HAP-1 (cell line): ENCODE measurements around the gene NPC1.

Source experiments
- DNase-seq, 2 experiments: peaks; one replicate each; pipeline ENCODE4 v3.0.0-alpha.2; 2016 to 2020; ENCODE audit warnings: low spot score in 2 of 2
- H3K27me3 ChIP-seq: fragments of 250-450 bp; sonication (Bioruptor Pico); 2 replicates; pipeline ENCODE4 v1.5.1; 2020; ENCODE audit warnings: low read depth, mild to moderate bottlenecking, moderate library complexity
- H3K36me3 ChIP-seq: fragments of 250-450 bp; sonication (Bioruptor Pico); replicated peaks from 2 replicates; pipeline ENCODE4 v1.5.1; 2020; ENCODE audit warnings: mild to moderate bottlenecking
- H3K4me1 ChIP-seq: fragments of 250-450 bp; sonication (Bioruptor Pico); 2 replicates; pipeline ENCODE4 v1.5.1; 2020; ENCODE audit warnings: mild to moderate bottlenecking
- H3K4me3 ChIP-seq: fragments of 250-450 bp; sonication (Bioruptor Pico); 2 replicates; pipeline ENCODE4 v1.5.1; 2020; ENCODE audit warnings: mild to moderate bottlenecking, moderate library complexity
- H3K9me3 ChIP-seq: fragments of 250-450 bp; sonication (Bioruptor Pico); 2 replicates; pipeline ENCODE4 v1.5.1; 2020; ENCODE audit warnings: mild to moderate bottlenecking, moderate library complexity
- in situ Hi-C: fragments of 300-500 bp; cut with MboI; formaldehyde crosslinking; loops from 3 replicates; pipeline ENCODE4 v1.14.3; 2020; ENCODE audit warnings: low sequenced_read_pairs, inconsistent platforms, mixed read lengths

Gene NPC1

GRCh38 chr18:23542461-23542860 lies 43.8 kb downstream of the NPC1 start:
- in situ Hi-C loops: no loop called here
- Histone ChIP-seq H3K4me1 (no peaks in the 10 kb centered on the region), H3K36me3 (peaks cover 61% of the 10 kb centered on the region), H3K4me3 (no peak overlapping the region), H3K9me3 (no peaks in the 10 kb centered on the region), H3K27me3 (no peaks in the 10 kb centered on the region)
- no peak for DNase-seq

DNA sequence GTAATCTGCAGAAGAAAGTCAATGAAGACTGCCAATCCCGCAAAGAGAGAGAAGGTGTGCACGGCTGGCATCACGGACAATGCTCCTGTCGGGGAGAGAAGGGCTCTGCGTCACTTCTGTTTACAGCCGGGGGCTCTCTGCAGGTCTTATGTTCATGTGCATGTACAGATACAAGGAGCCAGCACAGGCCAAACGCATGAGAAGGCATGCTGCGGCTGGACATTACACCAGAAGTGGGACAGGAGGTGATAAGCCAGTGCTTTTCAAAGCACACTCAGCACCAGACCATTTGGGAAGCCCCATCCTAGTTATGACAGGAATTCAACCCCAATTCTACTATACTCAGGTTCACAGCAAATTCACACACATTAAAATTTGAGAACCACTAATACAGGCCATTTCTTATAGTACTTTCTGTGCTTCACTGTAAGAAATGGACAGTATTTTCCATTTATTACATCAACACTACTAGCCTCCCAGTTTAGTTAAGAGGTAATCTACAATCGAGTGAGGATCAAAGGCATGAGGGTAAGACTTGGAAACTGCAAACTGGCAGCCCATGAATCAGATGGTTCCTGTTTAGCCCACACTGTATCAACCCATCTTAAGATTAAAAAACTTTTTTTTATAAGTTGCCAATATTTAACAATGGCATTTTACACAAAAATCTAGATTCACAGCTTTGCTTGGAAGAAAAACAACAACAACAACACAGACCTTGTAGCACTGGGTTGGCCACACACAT lies 44.8 kb downstream of the NPC1 start:
- H3K9me3 ChIP-seq: no peaks in the 10 kb centered on the region

DNA sequence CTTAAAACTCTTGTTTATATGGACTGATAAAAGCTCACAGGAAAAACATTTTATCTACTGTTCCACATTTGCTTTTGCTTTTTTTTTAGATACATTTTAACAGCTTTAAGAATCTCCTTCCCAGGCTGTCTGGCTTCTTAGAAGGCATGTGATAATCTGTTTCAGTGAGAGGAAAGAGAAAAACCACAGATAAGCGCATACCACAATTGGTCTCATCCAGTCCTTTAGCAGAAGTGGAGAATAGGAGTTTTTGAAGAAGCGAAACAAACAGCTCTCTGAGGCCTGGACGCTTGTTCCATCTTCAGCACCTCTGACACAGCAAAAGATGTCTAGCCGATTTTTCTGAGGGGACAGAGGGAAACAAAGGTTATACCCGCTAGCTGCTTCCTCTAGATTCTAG lies 45.4 kb downstream of the NPC1 start:
- Histone ChIP-seq H3K4me1 (no peaks in the 10 kb centered on the region), H3K4me3 (no peak overlapping the region), H3K9me3 (no peaks in the 10 kb centered on the region), H3K36me3 (peaks cover 55% of the 10 kb centered on the region), H3K27me3 (no peaks in the 10 kb centered on the region)
- no peak for DNase-seq
- in situ Hi-C loops: no loop called here

More for the DNA sequence above, 44.8 kb downstream of the NPC1 start:
- H3K36me3 ChIP-seq: peaks cover 53% of the 10 kb centered on the region
- in situ Hi-C loops: no loop called here
- no peaks in the 10 kb centered on the region for H3K4me1 ChIP-seq
- no peak for DNase-seq
- H3K27me3 ChIP-seq: no peaks in the 10 kb centered on the region
- no peak overlapping the region for H3K4me3 ChIP-seq

- in situ Hi-C loops: no loop called here
- Histone ChIP-seq H3K4me3 (no peak overlapping the region), H3K9me3 (no peaks in the 10 kb centered on the region), H3K36me3 (peaks cover 63% of the 10 kb centered on the region), H3K4me1 (no peaks in the 10 kb centered on the region), H3K27me3 (no peaks in the 10 kb centered on the region)
- no peak for DNase-seq
Observed at GRCh38 chr18:23539911-23540525, 46.3 kb downstream of the NPC1 start.

DNA sequence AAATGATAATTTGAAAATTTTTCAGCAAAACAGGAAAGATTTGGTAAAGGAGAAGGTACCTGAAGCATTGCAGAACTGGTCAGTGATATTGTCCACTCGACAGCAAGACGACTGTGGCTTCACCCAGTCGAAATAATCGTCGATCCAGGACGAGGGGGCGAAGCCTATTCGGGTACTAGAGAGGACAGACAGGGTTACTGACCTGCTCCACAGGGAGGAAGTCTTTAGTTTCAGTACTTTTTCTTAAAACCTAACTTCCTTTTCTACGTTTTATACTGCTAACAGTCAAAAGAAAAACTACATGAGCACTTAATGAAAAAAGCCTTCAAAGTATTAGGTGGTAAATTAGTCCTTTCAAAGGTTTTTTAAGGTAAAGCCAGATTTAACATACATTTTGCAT lies 47.0 kb downstream of the NPC1 start:
- H3K4me1 ChIP-seq: no peaks in the 10 kb centered on the region
- in situ Hi-C loops: no loop called here
- peaks cover 67% of the 10 kb centered on the region for H3K36me3 ChIP-seq
- no peak for DNase-seq
- H3K4me3 ChIP-seq: no peak overlapping the region
- no peaks in the 10 kb centered on the region for H3K9me3 ChIP-seq
- H3K27me3 ChIP-seq: no peaks in the 10 kb centered on the region

- H3K9me3 ChIP-seq: no peaks in the 10 kb centered on the region
- peaks cover 71% of the 10 kb centered on the region for H3K36me3 ChIP-seq
- H3K27me3 ChIP-seq: no peaks in the 10 kb centered on the region
- H3K4me1 ChIP-seq: no peaks in the 10 kb centered on the region
- no peak for DNase-seq
- in situ Hi-C loops: no loop called here
- no peak overlapping the region for H3K4me3 ChIP-seq
Observed at GRCh38 chr18:23538870-23539269, 47.4 kb downstream of the NPC1 start.

- DNase-seq: no peak
- Histone ChIP-seq H3K27me3 (no peaks in the 10 kb centered on the region), H3K9me3 (no peaks in the 10 kb centered on the region), H3K4me1 (no peaks in the 10 kb centered on the region), H3K36me3 (peaks cover 80% of the 10 kb centered on the region), H3K4me3 (no peak overlapping the region)
- in situ Hi-C loops: no loop called here
Observed at GRCh38 chr18:23538001-23538400, 48.3 kb downstream of the NPC1 start.

- in situ Hi-C loops: no loop called here
- H3K4me1 ChIP-seq: no peaks in the 10 kb centered on the region
- H3K27me3 ChIP-seq: no peaks in the 10 kb centered on the region
- DNase-seq: no peak
- peaks cover 80% of the 10 kb centered on the region for H3K36me3 ChIP-seq
- H3K4me3 ChIP-seq: no peak overlapping the region
- no peaks in the 10 kb centered on the region for H3K9me3 ChIP-seq
Observed at GRCh38 chr18:23537274-23537673, 49.0 kb downstream of the NPC1 start.

DNA sequence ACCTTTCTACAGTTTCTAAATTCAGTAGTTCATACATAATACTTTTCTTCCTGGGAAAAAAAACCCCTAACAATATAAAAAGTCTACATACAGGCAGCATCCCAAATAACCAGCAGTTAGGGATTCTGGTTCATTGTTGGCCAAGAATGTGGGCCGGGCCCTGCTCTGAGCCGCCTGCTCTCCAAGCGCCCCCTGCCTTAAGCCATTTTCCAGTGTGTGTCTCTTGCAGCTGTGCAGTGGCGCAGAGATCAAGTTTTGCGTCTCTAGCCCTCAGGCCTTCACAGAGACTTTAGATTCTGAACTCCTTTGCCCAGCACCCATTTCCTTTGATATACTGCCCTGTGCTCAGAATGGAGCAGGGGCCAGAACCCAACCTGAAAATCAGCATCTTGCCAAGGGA lies 50.1 kb downstream of the NPC1 start:
- no peak for DNase-seq
- Histone ChIP-seq H3K36me3 (peaks cover 84% of the 10 kb centered on the region), H3K9me3 (no peaks in the 10 kb centered on the region), H3K4me1 (no peaks in the 10 kb centered on the region), H3K4me3 (no peak overlapping the region), H3K27me3 (no peaks in the 10 kb centered on the region)
- in situ Hi-C loops: no loop called here

DNA sequence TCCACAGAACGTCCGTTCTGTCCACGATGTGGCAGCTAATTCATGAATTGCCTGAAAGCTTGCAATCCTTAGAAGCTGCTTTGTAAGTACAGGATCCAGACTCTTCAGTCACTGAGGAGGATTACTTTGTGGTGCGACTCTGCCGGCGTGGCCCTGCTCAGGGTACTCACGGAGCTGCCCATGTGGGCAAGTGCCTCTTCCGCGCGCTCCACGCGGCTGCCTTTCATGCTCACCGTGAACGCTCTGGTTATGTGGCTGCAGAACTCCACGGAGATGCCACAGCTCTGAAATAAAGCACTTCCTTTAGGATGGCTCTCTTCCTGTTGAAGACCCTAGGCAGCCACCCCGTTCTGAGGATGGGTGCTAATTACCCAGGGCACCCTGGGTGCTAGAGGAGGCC lies 52.0 kb downstream of the NPC1 start:
- H3K4me3 ChIP-seq: no peak overlapping the region
- in situ Hi-C loops: no loop called here
- no peaks in the 10 kb centered on the region for H3K9me3 ChIP-seq
- no peaks in the 10 kb centered on the region for H3K4me1 ChIP-seq
- H3K36me3 ChIP-seq: peaks cover 85% of the 10 kb centered on the region
- DNase-seq: no peak
- H3K27me3 ChIP-seq: no peaks in the 10 kb centered on the region

DNA sequence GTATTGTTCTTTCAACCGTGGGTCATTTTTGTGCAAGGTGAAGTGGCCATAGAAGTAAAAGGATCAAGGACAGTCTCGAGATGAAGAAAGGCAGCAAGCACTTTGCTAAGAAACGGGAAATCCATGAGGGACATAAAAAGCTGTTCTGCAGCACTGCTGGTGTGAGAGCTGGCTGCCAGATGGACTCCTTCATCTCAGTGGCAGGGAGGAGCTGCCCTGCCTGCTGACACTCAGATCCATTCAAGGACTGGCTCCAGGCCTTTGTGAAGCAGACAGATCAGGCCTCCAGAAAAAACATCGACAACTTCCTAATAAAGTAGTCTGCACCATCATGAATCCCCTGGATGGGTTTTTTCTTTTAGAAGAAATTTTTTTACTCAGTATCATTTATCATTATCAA lies 53.5 kb downstream of the NPC1 start:
- Histone ChIP-seq H3K4me1 (no peaks in the 10 kb centered on the region), H3K36me3 (peaks cover 85% of the 10 kb centered on the region), H3K9me3 (no peaks in the 10 kb centered on the region), H3K4me3 (no peak overlapping the region), H3K27me3 (no peaks in the 10 kb centered on the region)
- no peak for DNase-seq
- in situ Hi-C loops: no loop called here

DNA sequence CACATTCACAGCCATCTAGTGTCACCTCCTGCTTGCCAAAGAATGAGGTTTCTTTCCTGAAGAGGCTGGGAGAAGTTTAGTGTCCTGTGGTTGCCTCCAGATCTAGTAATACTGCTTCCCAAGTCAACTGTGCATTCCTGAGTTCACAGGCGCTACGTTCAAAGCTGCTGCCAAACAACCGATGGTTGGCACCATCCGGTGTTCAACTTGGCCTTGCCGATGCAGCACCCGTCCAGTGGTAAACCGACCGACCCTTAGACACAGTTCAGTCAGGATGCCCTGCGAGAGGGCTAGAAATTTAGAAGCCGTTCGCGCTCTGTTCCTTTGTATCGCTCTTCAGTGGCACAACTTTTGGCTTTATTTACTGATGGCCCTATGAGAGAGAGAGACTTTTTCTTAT lies 54.4 kb downstream of the NPC1 start:
- Histone ChIP-seq H3K27me3 (no peaks in the 10 kb centered on the region), H3K4me3 (no peak overlapping the region), H3K4me1 (no peaks in the 10 kb centered on the region), H3K9me3 (no peaks in the 10 kb centered on the region), H3K36me3 (peaks cover 85% of the 10 kb centered on the region)
- DNase-seq: no peak
- in situ Hi-C loops: no loop called here

GRCh38 chr18:23530195-23530594 lies 56.1 kb downstream of the NPC1 start:
- peaks cover 86% of the 10 kb centered on the region for H3K36me3 ChIP-seq
- no peaks in the 10 kb centered on the region for H3K4me1 ChIP-seq
- in situ Hi-C loops: no loop called here
- H3K27me3 ChIP-seq: no peaks in the 10 kb centered on the region
- no peaks in the 10 kb centered on the region for H3K9me3 ChIP-seq
- no peak overlapping the region for H3K4me3 ChIP-seq
- DNase-seq: no peak

DNA sequence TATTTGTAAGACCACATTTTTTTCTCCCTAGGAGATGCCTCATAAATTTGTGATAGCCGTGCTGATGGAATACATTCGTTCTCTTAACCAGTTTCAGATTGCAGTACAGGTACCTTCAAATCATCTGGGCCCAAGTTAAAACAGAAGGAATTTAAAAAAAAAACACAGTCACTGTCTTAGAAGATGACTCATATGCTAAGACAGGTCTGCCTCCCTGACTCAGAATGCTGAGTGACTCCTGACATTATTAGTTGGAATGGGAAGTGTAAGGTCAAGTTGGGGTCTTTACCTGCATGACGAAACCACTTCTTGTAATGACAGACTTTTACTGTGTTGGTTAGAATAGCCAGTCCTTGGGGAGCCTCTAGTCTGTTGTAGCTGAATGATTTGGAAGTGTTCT lies 56.7 kb downstream of the NPC1 start:
- no peaks in the 10 kb centered on the region for H3K27me3 ChIP-seq
- no peak overlapping the region for H3K4me3 ChIP-seq
- in situ Hi-C loops: no loop called here
- H3K36me3 ChIP-seq: peaks cover 83% of the 10 kb centered on the region
- H3K4me1 ChIP-seq: no peaks in the 10 kb centered on the region
- H3K9me3 ChIP-seq: no peaks in the 10 kb centered on the region
- DNase-seq: no peak
